Heart left ventricle (tissue), 16 donors: Measurements from ENCODE around the gene CCNE1. TPM values are rescaled to one million over a fixed set of nuclear protein-coding genes. Genes with fewer than 3 reads are reported as not detected.

ENCODE experiments used
- ATAC-seq, 4 donors: fragments of 200-7000 bp; cut with Tn5 transposase; one replicate each; pipeline ENCODE4 v1.9.1; 2020 to 2022; ENCODE audit warnings: moderate library complexity in 4 of 4, mild to moderate bottlenecking in 3 of 4, moderate number of reproducible peaks in 1 of 4
- DNase-seq, 5 donors: peaks; one replicate each; pipeline ENCODE4 v3.0.0-alpha.2; 2020
- H3K27ac ChIP-seq, 12 donors: fragments of 200-600 bp; sonication (generic) in 4 of 12; one replicate each; pipeline versions ENCODE4 v1.5.0 to v1.8.0; 2016 to 2022; ENCODE audit warnings: mild to moderate bottlenecking in 2 of 12
- H3K27me3 ChIP-seq, 9 donors: fragments of 200-600 bp; sonication (generic) in 2 of 9; one replicate each; pipeline versions ENCODE4 v1.5.1 to v1.8.0; 2016 to 2022; ENCODE audit warnings: mild to moderate bottlenecking in 3 of 9
- H3K36me3 ChIP-seq, 9 donors: fragments of 200-600 bp; sonication (generic) in 2 of 9; one replicate each; pipeline versions ENCODE4 v1.5.0 to v1.8.0; 2018 to 2022; ENCODE audit warnings: mild to moderate bottlenecking in 2 of 9
- H3K4me1 ChIP-seq, 12 donors: fragments of 200-600 bp; sonication (generic) in 4 of 12; one replicate each; pipeline versions ENCODE4 v1.5.0 to v1.8.0; 2016 to 2022; ENCODE audit warnings: mild to moderate bottlenecking in 3 of 12
- H3K4me3 ChIP-seq, 12 donors: fragments of 200-600 bp; sonication (generic) in 4 of 12; one replicate each; pipeline versions ENCODE4 v1.5.0 to v1.8.0; 2017 to 2022; ENCODE audit warnings: mild to moderate bottlenecking in 9 of 12, moderate library complexity in 4 of 12
- H3K9me3 ChIP-seq, 12 donors: fragments of 200-600 bp; sonication (generic) in 4 of 12; one replicate each; pipeline versions ENCODE4 v1.5.0 to v1.8.0; 2016 to 2022; ENCODE audit warnings: mild to moderate bottlenecking in 1 of 12
- CTCF ChIP-seq, 12 donors: fragments of 200-600 bp; sonication (generic) in 4 of 12; IDR thresholded peaks; one replicate each; pipeline versions ENCODE4 v1.5.0 to v1.8.0; 2018 to 2022; ENCODE audit warnings: antibody characterized with exemption in 12 of 12, mild to moderate bottlenecking in 5 of 12
- POLR2A ChIP-seq, 2 donors: fragments of 450-650 bp; IDR thresholded peaks; one replicate each; pipeline ENCODE4 v1.6.1; 2017; ENCODE audit warnings: antibody characterized with exemption in 2 of 2, mild to moderate bottlenecking in 2 of 2, moderate library complexity in 2 of 2
- WGBS, 4 donors: extraction: QIAGEN DNeasy Blood & Tissue Kit in 2 of 4; methylation state at CpG; one replicate each; pipeline versions ENCODE4 v1.1.5 to v1.1.7; 2013 to 2018; 5-methylcytosine and 5-hydroxymethylcytosine counted together
- intact Hi-C, 10 donors: fragments of 100-400 bp; cut with DNase I; formaldehyde crosslinking; loops; one replicate each; pipeline versions ENCODE4 v1.11.1 to v1.14.2; 2022
- polyA plus RNA-seq, 2 donors: library from polyadenylated mRNA; stranded (reverse); fragments of 200-250 nt; gene quantifications; one replicate each; pipeline ENCODE4 v1.2.3, GENCODE V29; 2013
- total RNA-seq, 9 donors: library from RNA; depleted of rRNA in 2 of 9; stranded (reverse); fragments of >200 nt in 2 of 9; fragmentation: NEBNext Ultra II Directional in 3 of 9; extraction: Animal tissue kit (Norgen Biotek cat#: 25700) in 3 of 9; gene quantifications; one replicate each; pipeline versions ENCODE4 v1.1.0 to v1.2.4, GENCODE V29; 2016 to 2023
- donor health status: ischemic (EF 13 %, LVEDD 7.1; RV severe dilation, severe dysfunction).
- donor health status: healthy with polysubstance abuse.
- donor health status: DM: no; HTN: yes; CAD: no.
- donor health status: DM: no; HTN: no; CAD: no.
- donor health status: ischemic (EF 25% LVEDD 6.9; RV normal size, moderate dysfunction).
- donor health status: ischemic (EF 25% LVEDD 5.7; RV mildly dilated, moderate dysfunction).
- donor health status: healthy.
- donor health status: DM: yes; HTN: yes; CAD: no.
- donor health status: ischemic (EF 35%, LVEDD 5.7; RV mildly dilated, moderate dysfunction).
- donor health status: nonischemic (EF 11% LVEDD 7.7; RV severe dilation, severe dysfunction).
- donor health status: DM: yes; HTN: yes; CAD: no.
- donor health status: PGD.
- donor health status: ischemic (EF 29% LVEDD 5.4; RV normal size, mild dysfunction).
- donor health status: nonischemic (EF 23%, LVEDD 6.1; RV moderate dilation, normal function).

The CCNE1 gene
- total and polyA plus RNA-seq, 11 donors, result 1.3 to 5.4 (median 2.5) TPM

- Histone ChIP-seq H3K27ac (no peak overlapping the region), H3K9me3 (no peaks in the 10 kb centered on the region), H3K27me3 (no peaks in the 10 kb centered on the region), H3K4me3 (no peak overlapping the region), H3K4me1 (no peaks in the 10 kb centered on the region), H3K36me3 (no peaks in the 10 kb centered on the region)
- 83 to 93% (median 88%) methylated on average over 7 of the region's 7 CpGs for WGBS, 4 donors
- ATAC-seq (no peak), DNase-seq (no peak)
- TF ChIP-seq CTCF (IDR thresholded peaks at IDR 0.05) (no peak), POLR2A (IDR thresholded peaks at IDR 0.05) (no peak)
- intact Hi-C loops, result loop anchor here in 4 of 10 donors (1.0 to 5.0 kb wide), 2 partner anchors 102 to 103 kb away; no protein-coding TSS in a partner anchor
Observed at GRCh38 chr19:29770648-29771047, 41.1 kb upstream of the CCNE1 start.

GRCh38 chr19:29771708-29772414 is 39.9 kb upstream of the CCNE1 start:
- DNase-seq, result peak in 4 of 5 donors; percentile 27 to 49 (median 42)
- no peak overlapping the region for H3K4me3 ChIP-seq
- intact Hi-C loops, result loop anchor here in 5 of 10 donors (1.0 to 5.0 kb wide), 3 partner anchors 100 to 103 kb away; no protein-coding TSS in a partner anchor
- H3K36me3 ChIP-seq, result no peaks in the 10 kb centered on the region
- peak in 3 of 4 donors; percentile 52 to 81 (median 74) for ATAC-seq
- TF ChIP-seq CTCF (IDR thresholded peaks at IDR 0.05), result peak; percentile 54 to 82 (median 69)
- no peak for TF ChIP-seq POLR2A (IDR thresholded peaks at IDR 0.05)
- H3K9me3 ChIP-seq, result no peaks in the 10 kb centered on the region
- H3K27me3 ChIP-seq, result no peaks in the 10 kb centered on the region
- H3K4me1 ChIP-seq, result no peaks in the 10 kb centered on the region
- no peak overlapping the region for H3K27ac ChIP-seq
- 20 to 27% (median 23%) methylated on average over 14 of the region's 14 CpGs for WGBS, 4 donors

DNA sequence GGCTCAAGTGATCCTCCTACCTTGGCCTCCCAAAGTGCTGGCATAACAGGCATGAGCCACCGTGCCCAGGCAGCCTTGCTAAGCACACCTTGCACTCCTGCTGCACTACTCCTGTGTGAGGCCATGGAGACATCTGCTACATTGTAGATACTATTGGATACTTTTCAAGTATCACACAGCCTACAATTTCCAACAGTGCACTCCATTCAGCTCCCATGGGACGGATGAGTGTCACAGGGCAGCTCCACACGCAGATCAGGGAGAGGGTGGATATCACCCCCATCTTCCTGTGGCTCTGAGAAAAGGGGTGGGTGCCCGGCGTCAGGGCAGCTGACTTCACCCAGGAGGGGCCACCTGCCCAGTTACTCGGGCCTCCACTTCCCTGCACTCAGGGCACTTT is 39.1 kb upstream of the CCNE1 start:
- Histone ChIP-seq H3K27me3 (no peaks in the 10 kb centered on the region), H3K27ac (no peak overlapping the region), H3K4me3 (no peak overlapping the region), H3K9me3 (no peaks in the 10 kb centered on the region), H3K36me3 (no peaks in the 10 kb centered on the region), H3K4me1 (no peaks in the 10 kb centered on the region)
- no peak for TF ChIP-seq CTCF (IDR thresholded peaks at IDR 0.05)
- no peak for TF ChIP-seq POLR2A (IDR thresholded peaks at IDR 0.05)
- 63 to 85% (median 81%) methylated on average over 4 to 6 of the region's 6 CpGs for WGBS, 4 donors
- no peak for DNase-seq
- intact Hi-C loops, result loop anchor here in 3 of 10 donors (2.0 to 5.0 kb wide), 2 partner anchors 100 to 102 kb away; no protein-coding TSS in a partner anchor
- no peak for ATAC-seq

DNA sequence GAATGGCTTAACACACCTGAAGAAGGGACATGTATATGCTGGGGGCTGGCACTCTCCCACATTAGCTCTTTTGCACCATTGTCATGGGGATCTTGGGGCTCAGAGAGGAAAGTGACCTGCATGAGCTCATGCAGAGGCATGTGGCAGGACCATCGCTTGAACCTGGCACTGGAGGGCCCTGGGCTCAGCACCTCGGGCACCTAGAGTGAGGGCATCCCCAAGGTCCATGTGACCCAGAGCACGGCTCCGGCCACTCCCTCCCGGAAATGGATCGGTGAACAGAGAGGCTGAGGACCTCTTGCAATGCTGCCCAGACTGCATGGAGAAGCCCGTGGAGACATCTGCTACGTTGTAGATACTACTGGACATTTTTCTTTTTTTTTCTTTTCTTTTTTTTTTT is 38.6 kb upstream of the CCNE1 start:
- intact Hi-C loops, result loop anchor here in 3 of 10 donors (2.0 to 5.0 kb wide), 2 partner anchors 99 to 102 kb away; no protein-coding TSS in a partner anchor
- 82 to 88% (median 85%) methylated on average over 8 of the region's 8 CpGs for WGBS, 4 donors
- no peak for DNase-seq
- no peaks in the 10 kb centered on the region for H3K9me3 ChIP-seq
- no peak overlapping the region for H3K4me3 ChIP-seq
- H3K27me3 ChIP-seq, result no peaks in the 10 kb centered on the region
- no peak overlapping the region for H3K27ac ChIP-seq
- no peak for ATAC-seq
- no peaks in the 10 kb centered on the region for H3K4me1 ChIP-seq
- H3K36me3 ChIP-seq, result no peaks in the 10 kb centered on the region
- TF ChIP-seq CTCF (IDR thresholded peaks at IDR 0.05) (no peak), POLR2A (IDR thresholded peaks at IDR 0.05) (no peak)
